GM12878 (cell line): Measurements from ENCODE around the gene ADRA2C. TPM values are rescaled to one million over a fixed set of nuclear protein-coding genes. Genes with fewer than 3 reads are reported as not detected.

Experiments used
- ATAC-seq: fragments of 200-7000 bp; cut with Tn5 transposase; 3 replicates; pipeline ENCODE4 v1.9.1; 2020; ENCODE audit warnings: mild to moderate bottlenecking, moderate library complexity
- BruUV-seq: library from RNA; stranded (reverse); fragments of 400-500 nt; replicated peaks from 2 replicates; lab custom pipeline; 2021; lab: Mats Ljungman, UMichigan
- CTCF ChIA-PET: fragments of 300-600 bp; sonication (Branson Sonifier 250); formaldehyde crosslinking; extraction: SDS; loops from one replicate; lab custom pipeline; 2021; ENCODE audit warnings: inconsistent platforms; lab: Yijun Ruan, JAX
- POLR2A ChIA-PET: fragments of 350-600 bp; formaldehyde crosslinking; extraction: SDS; loops from one replicate; lab custom pipeline; 2021; ENCODE audit warnings: inconsistent platforms; lab: Charles Lee
- RAD21 ChIA-PET: fragments of 300-600 bp; sonication (Branson Sonifier 250); formaldehyde crosslinking; loops from one replicate; lab custom pipeline; 2023; ENCODE audit warnings: antibody characterized with exemption; ENCODE audit not compliant: unreplicated experiment; lab: Charles Lee
- SMC1A ChIA-PET: fragments of 300-600 bp; sonication (Branson Sonifier 250); formaldehyde crosslinking; loops from one replicate; lab custom pipeline; 2023; ENCODE audit not compliant: unreplicated experiment, uncharacterized antibody; lab: Charles Lee
- DNase-seq: peaks from one replicate; pipeline ENCODE4 v3.0.0-alpha.2; 2011; ENCODE audit warnings: low read depth, low spot score
- FAIRE-seq: peaks from 3 replicates; lab custom pipeline; 2011; peaks lifted over from hg19 to GRCh38; lab: Jason Lieb, UNC
- H2AFZ ChIP-seq: 2 replicates; pipeline ENCODE4 v1.6.0; 2011; ENCODE audit warnings: low read depth, low read length, control low read depth; ENCODE audit not compliant: control insufficient read depth
- H3K27ac ChIP-seq: 2 replicates; pipeline ENCODE4 v1.5.1; 2011; ENCODE audit warnings: control low read depth; ENCODE audit not compliant: control insufficient read depth, insufficient read depth
- H3K27me3 ChIP-seq, 2 experiments: replicated peaks in 1 of 2; 2 replicates each; pipeline versions ENCODE4 v1.6.0 to v1.6.1; 2011; ENCODE audit warnings: low read length in 1 of 2; ENCODE audit not compliant: control insufficient read depth in 2 of 2, insufficient read depth in 2 of 2
- H3K36me3 ChIP-seq, 2 experiments: 2 replicates each; pipeline ENCODE4 v1.5.1; 2011; ENCODE audit warnings: low read length in 1 of 2; ENCODE audit not compliant: control insufficient read depth in 2 of 2, insufficient read depth in 2 of 2
- H3K4me1 ChIP-seq: 2 replicates; pipeline ENCODE4 v1.6.1; 2011; ENCODE audit warnings: mild to moderate bottlenecking, low read length, moderate library complexity, mixed read lengths; ENCODE audit not compliant: control insufficient read depth, insufficient read depth
- H3K4me2 ChIP-seq: 2 replicates; pipeline ENCODE4 v1.6.0; 2011; ENCODE audit warnings: control low read depth; ENCODE audit not compliant: control insufficient read depth, insufficient read depth
- H3K4me3 ChIP-seq: fragments of 200-600 bp; sonication (generic); 2 replicates; pipeline ENCODE4 v1.5.1; 2016
- H3K79me2 ChIP-seq: 2 replicates; pipeline ENCODE4 v1.6.0; 2011; ENCODE audit warnings: low read length; ENCODE audit not compliant: control insufficient read depth, insufficient read depth
- H3K9ac ChIP-seq: 2 replicates; pipeline ENCODE4 v1.8.0; 2011; ENCODE audit warnings: low read length, control low read depth, mixed read lengths; ENCODE audit not compliant: control insufficient read depth, insufficient read depth
- H3K9me3 ChIP-seq: replicated peaks from 3 replicates; pipeline ENCODE4 v1.5.1; 2011; ENCODE audit warnings: mild to moderate bottlenecking, low read length; ENCODE audit not compliant: control insufficient read depth, insufficient read depth
- H4K20me1 ChIP-seq: 2 replicates; pipeline ENCODE4 v1.6.0; 2011; ENCODE audit not compliant: control insufficient read depth, insufficient read depth
- NFYA ChIP-seq: IDR thresholded peaks from 2 replicates; pipeline ENCODE4 v1.6.1; 2011; ENCODE audit warnings: low read depth, mild to moderate bottlenecking, low read length, improper control_type of control experiment, borderline replicate concordance
- REST ChIP-seq: IDR thresholded peaks from 2 replicates; pipeline ENCODE4 v1.6.1; 2012; ENCODE audit warnings: mild to moderate bottlenecking, low read depth, low read length
- ZNF687 ChIP-seq: fragments of 450-650 bp; IDR thresholded peaks from 2 replicates; pipeline ENCODE4 v1.6.1; 2017; ENCODE audit warnings: mild to moderate bottlenecking, moderate library complexity
- WGBS: methylation state at CpG from one replicate; pipeline ENCODE4 v1.1.6; 2016; ENCODE audit warnings: low lambda C conversion rate; ENCODE audit not compliant: insufficient replicate concordance, insufficient coverage; ENCODE audit errors: missing lambda C conversion rate; 5-methylcytosine and 5-hydroxymethylcytosine counted together
- in situ Hi-C: fragments of 300-500 bp; cut with MboI; formaldehyde crosslinking; loops from 9 replicates; pipeline ENCODE4 v1.14.3; 2018; ENCODE audit warnings: mixed read lengths
- intact Hi-C: fragments of 100-400 bp; cut with micrococcal nuclease; formaldehyde crosslinking; loops from one replicate; pipeline ENCODE4 v1.14.2; 2022; ENCODE audit not compliant: unreplicated experiment
- polyA plus RNA-seq, 11 experiments: library from polyadenylated mRNA; depleted of rRNA in 4 of 11; unstranded in 6 of 11; stranded (reverse) in 5 of 11; fragments of >200 nt; fragmentation: Nextera tagmentation in 4 of 11; fragmentation: Illumina TruSeq in 1 of 11; extraction: Ambion mirVana in 4 of 11; extraction: Trizol in 1 of 11; gene quantifications; 1 replicate in 1 of 11; 2 replicates in 10 of 11; pipeline versions ENCODE4 v1.2.1 to v1.2.3, GENCODE V29; 2011 to 2016; ENCODE audit warnings: inconsistent platforms in 2 of 11, missing spikeins in 2 of 11, low read depth in 1 of 11
- total RNA-seq, 4 experiments: library from RNA; depleted of rRNA in 3 of 4; stranded (reverse); fragments of >200 nt in 3 of 4; fragmentation: Illumina TruSeq in 1 of 4; extraction: Trizol in 1 of 4; gene quantifications; 2 replicates each; pipeline versions ENCODE4 v1.2.1 to v1.2.3, GENCODE V29; 2013 to 2021

The ADRA2C gene
- total and polyA plus RNA-seq, 10 of the 15 experiments (the other 5 are each of a cell fraction or from before 2014, with no cell fraction given): 0.15 TPM; not detected in 9

GRCh38 chr4:3800351-3800750, 34.2 kb downstream of the ADRA2C start:
- H4K20me1 ChIP-seq: no peaks in the 10 kb centered on the region
- in situ Hi-C loops (no loop called here), intact Hi-C loops (no loop called here)
- TF ChIP-seq ZNF687 (no peak), NFYA (no peak), REST (no peak)
- H3K27ac ChIP-seq: no peak overlapping the region
- SMC1A ChIA-PET: no interaction called here
- CTCF ChIA-PET: no interaction called here
- no peaks in the 10 kb centered on the region for H3K36me3 ChIP-seq
- no peak overlapping the region for H3K9ac ChIP-seq
- RAD21 ChIA-PET: no interaction called here
- POLR2A ChIA-PET: no interaction called here
- FAIRE-seq (no peak), ATAC-seq (no peak), DNase-seq (no peak)
- 0 out of 4 replicates have a peak, but pooled peaks cover 0 to 1% of the 10 kb centered on the region in 2 experiments for H3K27me3 ChIP-seq
- H3K4me1 ChIP-seq: no peaks in the 10 kb centered on the region
- H3K79me2 ChIP-seq: no peaks in the 10 kb centered on the region
- 14% methylated on average over 12 of the region's 12 CpGs for WGBS
- no peaks in the 10 kb centered on the region; the same call in 1 of the 3 replicates for H3K9me3 ChIP-seq
- no peak overlapping the region for H3K4me2 ChIP-seq
- no peak overlapping the region for H2AFZ ChIP-seq
- no TSS peak for BruUV-seq
- no peak overlapping the region for H3K4me3 ChIP-seq
